Endometrium (tissue), 2 donors: Measurements from ENCODE around the gene IL3RA.
"Not testable (repeated sequence)": the region's sequence is repeated elsewhere in the genome, so short reads cannot be mapped to it uniquely, and the experiment has no call there.

Experiments
- FAIRE-seq: peaks from 2 replicates; lab custom pipeline; 2012; peaks lifted over from hg19 to GRCh38; lab: Jason Lieb, UNC
- donor health status: control.
- donor health status: control.

The IL3RA gene

DNA sequence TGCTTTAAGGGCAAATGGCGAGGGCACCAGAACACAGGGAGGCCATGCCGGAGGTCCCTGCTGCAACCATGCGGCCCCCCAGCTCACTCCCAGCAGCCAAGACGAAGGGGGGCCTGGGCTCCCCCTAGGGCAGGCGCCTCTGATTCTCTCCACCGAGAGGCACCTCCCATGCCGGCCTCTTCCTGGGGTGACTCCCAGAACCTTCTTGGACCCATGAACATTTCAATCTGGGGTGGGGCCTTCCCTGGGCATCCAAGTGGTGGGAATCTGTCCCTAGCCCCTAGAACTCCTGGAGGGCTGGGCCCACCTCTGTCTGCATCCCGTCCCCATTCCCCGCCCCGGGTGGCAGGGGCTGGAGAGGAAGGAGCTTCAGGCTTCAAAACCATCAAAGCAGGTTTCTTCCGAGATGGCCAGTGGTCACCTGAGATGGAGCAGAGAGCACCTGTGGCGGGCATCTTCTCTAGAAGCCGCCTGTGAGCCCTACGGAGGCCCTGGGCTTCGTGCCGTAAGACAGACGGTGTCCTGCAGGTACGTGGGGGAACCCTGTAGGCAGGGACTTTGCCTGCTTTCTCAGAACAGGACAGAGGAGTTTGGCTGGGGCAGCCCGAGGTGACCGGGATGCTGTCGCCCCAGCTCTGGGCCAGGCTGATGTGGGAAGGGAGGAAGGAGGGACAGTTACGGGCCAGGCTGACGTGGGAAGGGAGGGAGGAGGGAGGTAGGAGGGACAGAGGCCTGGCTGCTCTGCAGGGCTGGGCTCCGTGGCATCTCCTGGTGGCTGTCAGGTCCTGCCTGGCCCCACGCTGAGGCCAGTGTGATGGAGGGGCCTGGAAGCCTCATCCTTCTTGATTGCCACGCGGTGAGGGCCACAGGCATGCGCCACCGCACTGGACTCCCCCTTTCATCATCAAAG is 62.1 kb downstream of the IL3RA start:
- FAIRE-seq = no peak

DNA sequence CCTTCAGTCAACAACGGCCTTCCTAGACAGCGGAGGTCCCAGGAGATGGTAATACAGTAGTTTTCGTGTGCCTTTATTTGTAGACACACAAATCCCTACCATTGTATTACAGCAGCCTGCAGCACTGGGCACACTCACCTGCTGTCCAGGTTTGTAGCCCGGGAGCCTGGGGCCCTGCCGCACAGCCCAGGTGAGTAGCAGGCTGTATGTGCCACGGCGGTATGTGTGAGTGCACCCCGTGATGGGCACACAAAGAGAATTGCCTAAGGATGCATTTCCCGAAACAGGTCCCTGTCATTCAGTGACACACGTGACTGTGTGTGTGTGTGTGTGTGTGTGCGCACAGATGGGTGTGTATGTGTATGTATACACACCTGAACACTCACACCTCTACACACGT is 63.5 kb downstream of the IL3RA start:
- FAIRE-seq = no peak

DNA sequence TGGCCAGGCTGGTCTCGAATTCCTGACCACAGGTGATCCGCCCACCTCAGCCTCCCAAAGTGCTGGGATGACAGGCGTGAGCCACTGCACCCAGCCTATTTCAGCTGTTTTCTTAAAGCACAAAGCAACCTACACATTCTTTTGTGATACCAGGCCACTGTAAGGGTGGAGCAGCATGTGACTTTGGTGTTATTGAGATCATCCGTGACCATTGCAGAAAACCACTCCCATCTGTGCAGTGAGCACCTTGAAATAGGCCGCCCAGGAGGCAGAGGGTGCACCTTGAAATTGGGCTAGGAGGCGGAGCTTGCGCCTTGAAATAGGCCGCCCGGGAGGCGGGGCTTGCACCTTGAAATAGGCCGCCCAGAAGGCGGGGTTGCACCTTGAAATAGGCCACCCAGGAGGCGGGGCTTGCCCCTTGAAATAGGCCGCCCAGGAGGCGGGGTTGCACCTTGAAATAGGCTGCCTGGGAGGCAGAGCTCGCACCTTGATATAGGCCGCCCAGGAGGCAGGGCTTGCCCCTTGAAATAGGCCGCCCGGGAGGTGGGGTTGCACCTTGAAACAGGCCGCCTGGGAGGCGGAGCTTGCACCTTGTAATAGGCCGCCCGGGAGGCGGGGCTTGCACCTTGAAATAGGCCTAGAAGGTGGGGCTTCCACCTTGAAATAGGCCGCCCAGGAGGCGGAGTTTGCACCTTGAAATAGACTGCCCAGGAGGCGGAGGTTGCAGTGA is 64.3 kb downstream of the IL3RA start:
- FAIRE-seq = no peak

DNA sequence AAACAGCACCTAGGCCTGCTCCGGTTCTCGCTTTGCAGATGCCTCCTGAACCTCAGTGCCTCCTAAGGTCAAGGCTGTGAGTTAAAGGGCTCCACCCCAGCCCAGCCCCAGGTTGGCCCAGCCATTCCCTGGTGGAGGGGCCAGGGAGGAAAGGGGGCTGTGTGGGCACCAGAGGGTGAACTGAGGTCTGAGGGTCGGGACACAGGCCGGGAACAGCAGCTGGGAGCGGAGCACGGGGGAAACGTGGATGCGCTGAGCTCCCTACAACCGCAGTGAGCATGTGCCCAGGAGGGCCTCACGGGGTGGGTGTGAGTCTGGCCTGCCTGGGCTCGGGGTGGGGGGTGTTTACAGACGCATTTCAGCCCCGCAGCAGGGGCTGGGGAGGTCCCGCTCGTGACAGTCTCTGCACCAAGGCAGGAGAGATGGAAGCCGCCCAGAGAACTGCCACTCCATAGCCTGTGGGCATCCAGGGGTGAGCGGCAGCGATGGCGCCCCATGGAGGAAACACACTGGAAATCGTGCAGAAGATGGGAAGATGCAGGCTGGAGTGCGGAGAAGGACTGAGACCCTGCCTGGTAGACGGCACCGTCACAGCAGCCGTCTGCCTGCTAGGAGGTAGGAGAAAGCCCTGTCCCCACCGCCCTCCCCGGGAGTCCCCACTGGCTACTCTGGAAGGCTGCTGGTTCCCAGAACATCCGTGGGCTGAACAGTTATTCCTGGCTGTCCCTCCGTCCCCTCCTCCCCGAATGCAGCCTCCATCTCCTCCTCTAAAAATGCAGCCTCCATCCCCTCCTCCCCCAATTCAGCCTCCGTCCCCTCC is 65.2 kb downstream of the IL3RA start:
- FAIRE-seq = no peak

DNA sequence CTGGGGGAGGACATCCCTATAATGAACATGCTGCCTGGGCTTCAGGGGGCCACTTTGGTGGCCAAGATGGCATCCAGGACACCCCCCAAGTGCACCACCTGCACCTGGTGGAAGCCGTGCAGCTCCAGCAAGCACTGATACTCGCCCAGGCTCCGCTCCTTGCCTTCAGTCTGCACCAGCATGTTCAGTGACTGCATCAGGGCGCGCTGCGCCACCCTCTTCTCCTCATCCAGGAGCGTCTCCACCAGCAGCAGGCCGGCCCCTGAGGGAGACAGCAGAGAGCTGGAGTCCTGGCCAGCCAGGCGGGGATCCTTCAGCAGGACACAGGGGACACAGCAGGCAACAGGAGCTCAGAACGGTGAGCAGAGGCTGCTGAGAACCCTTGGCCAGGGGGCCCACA is 66.6 kb downstream of the IL3RA start:
- no peak for FAIRE-seq

DNA sequence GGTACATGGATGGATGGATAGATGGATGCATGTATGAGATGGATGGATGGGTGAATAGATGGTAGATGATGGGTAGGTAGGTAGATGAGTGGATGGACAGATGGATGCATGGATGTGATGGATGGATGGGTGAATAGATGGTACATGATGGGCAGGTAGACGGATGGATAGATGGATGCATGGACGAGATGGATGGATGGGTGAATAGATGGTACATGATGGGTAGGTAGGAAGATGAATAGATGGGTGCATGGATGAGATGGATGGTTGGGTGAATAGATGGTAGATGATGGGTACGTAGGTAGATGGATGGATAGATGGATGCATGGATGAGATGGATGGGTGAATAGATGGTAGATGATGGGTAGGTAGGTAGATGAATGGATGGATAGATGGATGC is 67.3 kb downstream of the IL3RA start:
- FAIRE-seq = not testable (repeated sequence)

DNA sequence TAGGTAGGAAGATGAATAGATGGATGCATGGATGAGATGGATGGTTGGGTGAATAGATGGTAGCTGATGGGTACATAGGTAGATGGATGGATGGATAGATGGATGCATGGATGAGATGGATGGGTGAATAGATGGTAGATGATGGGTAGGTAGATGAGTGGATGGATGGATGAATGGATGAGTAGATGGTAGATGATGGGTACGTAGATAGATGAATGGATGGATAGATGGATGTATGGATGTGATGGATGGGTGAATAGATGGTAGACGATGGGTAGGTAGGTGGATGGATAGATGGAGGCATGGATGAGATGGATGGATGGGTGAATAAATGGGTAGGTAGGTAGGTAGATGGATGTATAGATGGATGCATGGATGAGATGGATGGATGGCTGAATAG is 69.2 kb downstream of the IL3RA start:
- FAIRE-seq = not testable (repeated sequence)

DNA sequence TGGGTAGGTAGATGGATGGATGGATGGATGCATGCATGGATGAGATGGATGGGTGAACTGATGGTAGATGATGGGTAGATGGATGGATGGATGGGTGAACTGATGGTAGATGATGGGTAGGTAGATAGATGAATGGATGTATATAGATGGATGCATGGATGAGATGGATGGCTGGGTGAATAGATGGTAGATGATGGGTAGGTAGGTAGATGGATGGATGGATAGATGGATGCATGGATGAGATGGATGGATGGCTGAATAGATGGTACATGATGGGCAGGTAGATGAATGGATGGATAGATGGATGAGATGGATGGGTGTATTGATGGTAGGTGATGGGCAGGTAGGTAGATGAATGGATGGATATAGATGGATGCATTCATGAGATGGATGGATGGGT is 70.5 kb downstream of the IL3RA start:
- FAIRE-seq = no peak

DNA sequence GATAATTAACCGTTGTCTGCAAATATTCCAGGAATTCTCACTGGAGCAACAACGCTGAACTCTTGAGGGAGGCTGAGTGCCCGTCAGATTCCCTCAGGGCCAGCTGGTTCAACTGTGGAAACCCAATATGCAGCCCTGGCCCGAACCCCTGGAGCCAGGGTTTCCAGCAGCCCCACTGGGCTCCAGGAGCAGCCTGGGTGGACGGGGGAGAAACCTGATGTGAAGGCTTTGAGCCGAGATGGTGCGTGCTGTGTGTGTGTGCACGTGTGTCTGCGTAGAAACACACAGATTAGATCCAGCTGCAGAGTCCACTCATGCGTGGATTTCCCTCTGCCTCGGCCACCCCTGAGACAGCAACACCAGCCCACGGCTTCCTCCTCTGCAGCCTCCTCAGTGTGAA is 74.7 kb downstream of the IL3RA start:
- FAIRE-seq = no peak

DNA sequence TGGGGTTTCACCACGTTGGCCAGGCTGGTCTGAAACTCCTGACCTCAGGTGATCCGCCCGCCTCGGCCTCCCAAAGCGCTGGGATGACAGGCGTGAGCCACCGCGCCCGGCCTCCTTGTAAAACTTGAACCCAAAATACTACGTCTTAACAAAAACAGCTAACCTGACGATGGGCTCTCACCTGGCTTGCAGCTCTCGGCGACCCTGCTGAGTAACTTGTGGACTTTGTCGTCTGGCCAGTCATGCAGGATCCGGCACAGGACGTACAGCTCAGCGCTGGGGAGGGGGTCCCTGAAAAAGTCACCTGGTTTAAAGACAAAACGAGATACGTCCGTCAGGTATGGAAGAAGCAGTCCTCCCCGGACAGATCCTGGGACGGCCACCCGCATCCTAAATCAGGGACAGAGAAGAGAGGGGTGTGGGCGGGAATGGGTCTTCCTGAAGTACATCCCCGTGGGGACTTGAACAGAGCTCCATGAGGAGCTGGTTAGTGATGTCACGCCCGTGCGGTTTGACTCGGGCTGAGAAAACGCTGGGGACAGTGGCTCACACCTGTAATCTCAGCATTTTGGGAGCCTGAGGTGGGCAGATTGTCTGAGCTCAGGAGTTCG is 76.1 kb downstream of the IL3RA start:
- no peak for FAIRE-seq

DNA sequence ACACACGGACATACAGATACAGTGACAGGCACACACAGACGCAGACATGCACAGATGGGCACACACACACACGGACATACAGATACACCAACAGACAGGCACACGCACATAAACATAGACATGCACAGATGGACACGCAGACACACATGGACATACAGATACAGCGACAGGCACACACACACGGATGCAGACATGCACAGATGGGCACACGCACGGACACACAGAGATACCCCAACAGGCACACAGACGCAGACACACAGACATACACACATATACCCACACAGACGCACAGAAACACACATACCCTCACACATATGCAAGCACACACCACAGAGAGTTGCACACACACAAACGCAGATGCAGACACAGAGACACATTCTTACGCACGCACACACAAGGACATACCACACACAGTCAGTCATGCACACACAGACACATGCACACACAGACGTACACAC is 79.8 kb downstream of the IL3RA start:
- no peak for FAIRE-seq

DNA sequence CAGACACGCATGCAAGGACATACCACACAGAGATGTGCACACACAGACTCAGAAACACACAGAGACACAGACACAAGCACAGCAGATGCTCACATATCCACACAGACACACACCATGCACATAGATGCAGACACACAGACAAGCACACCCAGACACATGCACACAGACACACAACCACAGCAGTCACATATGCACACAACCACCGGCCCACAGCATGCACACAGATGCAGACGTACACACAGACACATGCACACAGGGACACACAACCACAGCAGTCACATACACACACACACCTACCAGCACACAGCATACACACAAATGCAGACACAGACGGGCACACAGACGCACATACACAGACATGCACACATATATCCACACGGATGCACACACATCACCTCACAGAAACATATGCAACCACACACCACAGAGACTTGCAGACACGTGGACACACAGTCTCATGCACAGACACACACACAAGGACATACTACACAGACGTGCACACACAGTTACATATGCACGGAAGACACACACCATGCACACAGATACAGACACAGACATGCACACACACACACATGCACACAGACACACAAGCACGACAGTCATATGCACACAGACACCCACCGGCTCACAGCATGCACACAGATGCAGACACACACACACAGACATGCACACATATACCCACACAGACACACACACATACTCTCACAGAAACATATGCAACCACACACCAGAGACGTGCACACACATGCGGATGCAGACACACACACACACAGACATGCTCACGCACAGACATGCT is 80.6 kb downstream of the IL3RA start:
- FAIRE-seq = no peak

DNA sequence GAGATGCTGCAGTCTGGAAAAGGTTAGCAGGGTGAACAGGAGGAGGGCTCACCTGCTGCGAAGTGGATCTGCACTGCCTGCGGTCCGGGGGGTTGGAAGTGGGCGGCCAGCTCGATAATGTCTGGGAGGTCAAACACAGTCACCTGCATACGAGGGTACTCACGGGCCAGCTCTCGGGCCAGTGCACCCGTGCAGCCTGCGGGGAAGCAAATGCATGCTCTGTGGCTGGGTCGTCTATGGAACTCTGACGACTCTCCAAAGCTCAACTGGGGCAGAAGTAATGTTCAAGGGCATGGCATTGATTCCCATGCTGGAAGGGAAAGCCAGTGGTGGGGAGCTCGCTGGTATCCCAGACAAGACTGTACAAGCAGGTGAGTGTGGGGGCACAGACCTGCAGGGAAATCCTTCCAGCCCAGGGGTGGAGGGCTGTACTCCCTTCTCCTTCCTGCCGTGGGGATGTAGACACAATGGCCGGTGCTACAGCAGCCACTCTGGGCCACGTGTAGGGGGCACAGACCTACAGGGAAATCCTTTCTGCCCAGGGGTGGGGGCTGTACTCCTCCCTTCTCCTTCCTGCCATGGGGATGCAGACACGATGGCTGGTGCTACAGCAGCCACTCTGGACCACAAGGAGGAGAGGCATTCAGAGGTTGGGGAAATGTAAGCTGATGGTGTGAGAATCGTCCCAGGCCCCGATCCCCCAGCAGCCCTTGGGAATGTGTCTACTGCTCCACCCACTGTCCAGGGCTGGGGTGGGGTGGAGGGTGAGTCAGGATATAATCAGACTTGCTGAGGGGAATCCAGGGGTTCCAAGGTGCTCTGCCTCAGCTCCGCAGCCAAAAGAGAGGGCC is 81.6 kb downstream of the IL3RA start:
- FAIRE-seq = no peak

DNA sequence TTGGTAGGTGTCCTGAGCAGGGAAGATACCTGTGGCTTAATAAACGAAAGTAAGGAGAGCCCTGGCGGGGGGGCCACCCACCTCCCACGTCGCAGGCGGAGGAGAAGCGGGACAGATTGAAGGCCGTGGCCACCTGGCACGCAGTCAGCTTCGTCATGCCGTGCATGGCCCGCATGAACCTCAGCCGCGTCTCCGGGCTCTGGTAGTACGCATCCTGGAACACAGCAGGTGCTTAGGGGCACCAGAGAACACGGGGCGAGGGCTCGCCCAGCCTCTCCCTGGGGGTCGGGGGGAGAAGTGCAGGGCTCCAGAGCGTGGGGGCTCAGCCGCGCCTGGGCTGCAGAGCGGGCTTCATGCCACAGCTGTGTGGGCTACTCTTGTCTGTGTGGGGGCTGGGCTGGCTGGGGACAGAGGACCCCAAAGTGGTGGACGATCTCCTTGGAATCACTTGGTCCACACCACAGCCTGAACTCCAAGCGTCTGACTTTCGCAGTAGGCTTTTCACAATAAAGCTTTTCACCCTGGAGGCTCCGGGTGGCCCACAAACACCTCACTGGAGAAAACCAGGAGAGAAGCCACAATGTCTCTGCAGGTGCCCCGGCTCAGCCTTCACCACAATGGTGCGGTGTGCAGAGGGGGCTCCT is 82.4 kb downstream of the IL3RA start:
- FAIRE-seq = no peak

DNA sequence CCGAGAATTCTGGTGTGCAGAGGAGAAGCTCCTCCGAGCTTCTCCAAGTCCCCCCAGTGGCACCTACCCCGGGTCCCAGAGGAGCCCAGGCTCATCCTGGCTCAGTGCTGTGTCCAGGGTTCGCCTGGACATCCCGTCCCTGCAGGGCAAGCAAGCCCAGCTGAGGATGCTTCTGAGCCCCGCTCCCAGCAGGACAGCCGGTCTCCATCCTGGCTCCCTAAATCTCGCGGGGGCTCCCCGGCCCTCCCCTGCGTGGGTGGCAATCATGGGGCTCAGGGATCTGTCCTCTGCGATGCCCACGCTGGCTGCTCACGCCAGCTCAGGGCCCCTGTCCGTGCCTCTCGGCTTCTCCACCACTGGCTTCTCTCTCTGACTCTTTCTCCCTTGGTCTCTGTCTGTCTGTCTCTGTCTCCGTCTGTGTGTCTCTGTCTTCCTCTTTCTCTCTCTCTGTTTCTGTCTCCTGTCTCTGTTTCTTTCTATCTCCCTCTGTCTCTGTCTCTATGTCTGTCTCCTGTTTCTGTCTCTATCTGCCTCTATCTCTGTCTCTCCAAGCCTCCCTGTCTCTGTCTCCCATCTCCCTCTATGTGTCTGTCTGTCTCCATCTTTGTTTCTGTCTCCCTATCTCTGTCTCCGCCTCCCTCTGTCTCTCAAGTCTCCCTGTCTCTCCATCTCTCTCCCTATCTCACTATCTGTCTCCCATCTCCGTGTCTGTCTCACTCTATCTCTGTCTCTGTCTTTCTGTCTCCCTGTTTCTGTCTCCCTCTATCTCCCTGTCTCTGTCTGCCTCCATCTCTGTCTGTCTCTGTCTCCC is 83.2 kb downstream of the IL3RA start:
- FAIRE-seq = no peak

DNA sequence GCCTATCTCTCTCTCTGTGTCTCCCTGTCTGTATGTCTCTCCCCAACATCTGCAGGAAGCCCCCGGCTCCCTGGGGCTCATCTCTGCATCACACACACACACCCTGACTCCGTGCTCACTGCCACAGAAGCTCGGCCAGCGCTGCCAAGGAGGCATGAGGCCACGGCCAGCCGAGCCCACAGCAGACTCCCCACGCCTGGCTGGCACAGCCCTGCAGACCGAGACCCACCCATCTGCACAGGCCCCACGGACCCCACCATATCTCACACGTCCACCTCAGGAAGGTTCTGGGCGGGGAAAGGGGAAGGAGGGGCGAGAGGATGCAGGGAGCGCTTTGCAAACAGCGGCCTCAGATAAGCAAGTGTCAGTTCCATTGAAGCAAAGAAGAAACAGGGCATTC is 83.8 kb downstream of the IL3RA start:
- no peak for FAIRE-seq

DNA sequence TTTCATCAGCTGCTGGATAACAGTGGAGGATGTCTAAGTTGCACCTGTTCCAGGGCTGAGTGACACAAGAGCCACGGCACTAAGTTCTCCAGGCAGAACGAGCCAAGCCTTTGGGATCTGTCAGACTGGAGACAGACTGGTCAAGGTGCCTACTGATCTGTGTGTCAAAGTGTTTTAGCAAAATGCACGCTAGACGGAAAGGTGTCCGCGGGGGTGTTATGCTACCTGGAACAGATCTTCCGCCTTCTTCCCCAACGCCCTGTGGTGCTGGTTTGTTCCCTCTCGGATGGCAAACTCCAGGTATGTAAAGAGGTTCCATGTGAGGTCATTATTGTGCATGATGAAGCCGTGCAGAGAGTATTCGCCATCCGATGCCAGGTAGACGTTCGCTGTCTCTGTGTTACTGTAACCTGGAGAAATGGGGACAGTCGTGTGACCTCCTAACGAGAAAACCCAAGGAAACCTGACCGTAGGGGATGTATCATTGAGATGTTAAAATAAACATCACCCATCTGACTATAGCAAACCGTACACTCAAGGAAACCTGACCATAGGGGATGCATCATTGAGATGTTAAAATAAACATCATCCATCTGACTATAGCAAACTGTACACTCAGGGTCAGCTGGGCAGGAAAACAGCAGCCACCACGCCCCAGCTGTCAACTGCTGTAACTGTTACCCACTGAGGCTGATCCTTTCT is 85.0 kb downstream of the IL3RA start:
- no peak for FAIRE-seq

DNA sequence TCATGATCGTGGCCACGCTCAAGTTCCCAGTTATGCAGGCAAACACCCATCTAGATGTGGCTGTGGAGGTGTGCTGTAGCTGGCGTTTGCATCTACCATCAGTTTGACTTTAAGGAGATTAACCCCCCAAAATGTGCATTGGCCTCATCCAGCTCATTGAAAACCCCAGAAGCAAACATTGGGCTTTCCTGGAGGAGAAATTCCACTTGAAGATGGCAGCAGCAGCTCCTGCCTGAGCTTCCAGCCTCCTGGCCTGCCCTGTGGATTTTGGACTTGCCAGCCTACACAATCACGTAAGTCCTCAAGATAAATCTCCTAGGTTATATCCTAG is 85.5 kb downstream of the IL3RA start:
- no peak for FAIRE-seq
